OCI-LY7 (cell line): ENCODE data around the gene CCNI2. TPM values are rescaled to one million over a fixed set of nuclear protein-coding genes. Genes with fewer than 3 reads are reported as not detected.

Experiments
- BruUV-seq: library from RNA; stranded (reverse); fragments of 400-500 nt; replicated peaks from 2 replicates; lab custom pipeline; 2021; lab: Mats Ljungman, UMichigan
- CTCF ChIA-PET: fragments of 300-600 bp; sonication (Branson Sonifier 250); formaldehyde crosslinking; loops from one replicate; lab custom pipeline; 2022; ENCODE audit warnings: antibody characterized with exemption; ENCODE audit not compliant: unreplicated experiment; lab: Charles Lee
- POLR2A ChIA-PET: fragments of 300-600 bp; sonication (Branson Sonifier 250); formaldehyde crosslinking; loops from one replicate; lab custom pipeline; 2022; ENCODE audit warnings: antibody characterized with exemption; lab: Charles Lee
- DNase-seq: peaks from one replicate; pipeline ENCODE4 v3.0.0-alpha.2; 2015; ENCODE audit warnings: low spot score
- H2AFZ ChIP-seq: fragments of 200-600 bp; sonication (generic), shearing (Covaris generic); 2 replicates; pipeline ENCODE4 v1.6.1; 2014; ENCODE audit warnings: mild to moderate bottlenecking, antibody characterized with exemption, low read length, moderate library complexity
- H3K27ac ChIP-seq: fragments of 200-600 bp; sonication (generic); 2 replicates; pipeline ENCODE4 v1.5.1; 2014; ENCODE audit warnings: mixed run types, low read depth, mild to moderate bottlenecking, moderate library complexity, low read length, inconsistent platforms; ENCODE audit not compliant: poor library complexity, severe bottlenecking
- H3K36me3 ChIP-seq: fragments of 200-600 bp; sonication (generic); 2 replicates; pipeline ENCODE4 v1.6.1; 2014; ENCODE audit warnings: mild to moderate bottlenecking, antibody characterized with exemption, low read length, moderate library complexity, mixed read lengths; ENCODE audit not compliant: insufficient read depth
- H3K4me1 ChIP-seq: fragments of 200-600 bp; sonication (generic); 2 replicates; pipeline ENCODE4 v1.5.1; 2014; ENCODE audit warnings: mild to moderate bottlenecking, low read length; ENCODE audit not compliant: insufficient read depth, poor library complexity, severe bottlenecking
- H3K4me2 ChIP-seq: fragments of 200-600 bp; sonication (generic); 2 replicates; pipeline ENCODE4 v1.6.1; 2014; ENCODE audit warnings: mild to moderate bottlenecking, low read length
- H3K4me3 ChIP-seq: fragments of 200-600 bp; sonication (generic); 2 replicates; pipeline ENCODE4 v1.5.1; 2014; ENCODE audit warnings: mild to moderate bottlenecking, low read depth, low read length; ENCODE audit not compliant: poor library complexity, severe bottlenecking
- H3K79me2 ChIP-seq: fragments of 200-600 bp; sonication (generic); 2 replicates; pipeline ENCODE4 v1.6.1; 2016; ENCODE audit warnings: low read depth, mild to moderate bottlenecking, low read length, moderate library complexity, mixed read lengths; ENCODE audit not compliant: insufficient read depth
- H3K9me2 ChIP-seq: fragments of 200-600 bp; sonication (generic); 2 replicates; pipeline ENCODE4 v1.6.1; 2016; ENCODE audit warnings: mild to moderate bottlenecking, low read length, mixed read lengths; ENCODE audit not compliant: insufficient read depth
- H3K9me3 ChIP-seq: fragments of 200-600 bp; sonication (generic); 2 replicates; pipeline ENCODE4 v1.6.1; 2014; ENCODE audit warnings: mild to moderate bottlenecking, mixed run types, low read length, mixed read lengths
- H4K20me1 ChIP-seq: fragments of 200-600 bp; sonication (generic); 2 replicates; pipeline ENCODE4 v1.6.1; 2014; ENCODE audit warnings: mild to moderate bottlenecking, antibody characterized with exemption, low read length, moderate library complexity, mixed read lengths; ENCODE audit not compliant: insufficient read depth
- EZH2phosphoT487 ChIP-seq: fragments of 200-600 bp; sonication (generic); IDR thresholded peaks from 2 replicates; pipeline ENCODE4 v1.6.1; 2018; ENCODE audit warnings: low read depth, borderline replicate concordance, mild to moderate bottlenecking, mixed run types, antibody characterized with exemption, low read length, moderate library complexity, mixed read lengths
- intact Hi-C: fragments of 100-400 bp; cut with micrococcal nuclease; formaldehyde crosslinking; loops from one replicate; pipeline ENCODE4 v1.10.0; 2022; ENCODE audit not compliant: unreplicated experiment
- total RNA-seq, 2 experiments: library from RNA; depleted of rRNA in 1 of 2; stranded (reverse); fragments of >200 nt in 1 of 2; shearing (Covaris generic) in 1 of 2; gene quantifications; 2 replicates each; pipeline ENCODE4 v1.2.3, GENCODE V29; 2014 to 2022
- TF ChIP-seq, protein P1 (sequence below): fragments of 200-600 bp; sonication (generic); conservative IDR thresholded peaks from 2 replicates; pipeline ENCODE4 v1.5.1; 2014; ENCODE audit warnings: mild to moderate bottlenecking, antibody characterized with exemption, low read length, moderate library complexity, mixed read lengths

Gene CCNI2
- total RNA-seq, 2 experiments from 2014 or later: not detected

GRCh38 chr5:132775476-132775961 is 28.3 kb downstream of the CCNI2 start:
- no peaks in the 10 kb centered on the region for H3K36me3 ChIP-seq
- no peak overlapping the region for H3K4me2 ChIP-seq
- no peak overlapping the region for H3K4me3 ChIP-seq
- H3K27ac ChIP-seq: no peak overlapping the region
- H4K20me1 ChIP-seq: no peaks in the 10 kb centered on the region
- H3K4me1 ChIP-seq: peaks cover 7% of the 10 kb centered on the region
- ChIA-PET POLR2A (no interaction called here), CTCF (no interaction called here)
- no peak for DNase-seq
- TF ChIP-seq EZH2phosphoT487: no peak
- no peaks in the 10 kb centered on the region for H3K79me2 ChIP-seq
- no TSS peak for BruUV-seq
- H2AFZ ChIP-seq: no peak overlapping the region
- no peaks in the 10 kb centered on the region for H3K9me3 ChIP-seq
- H3K9me2 ChIP-seq: no peaks in the 10 kb centered on the region
- intact Hi-C loops: no loop called here

DNA sequence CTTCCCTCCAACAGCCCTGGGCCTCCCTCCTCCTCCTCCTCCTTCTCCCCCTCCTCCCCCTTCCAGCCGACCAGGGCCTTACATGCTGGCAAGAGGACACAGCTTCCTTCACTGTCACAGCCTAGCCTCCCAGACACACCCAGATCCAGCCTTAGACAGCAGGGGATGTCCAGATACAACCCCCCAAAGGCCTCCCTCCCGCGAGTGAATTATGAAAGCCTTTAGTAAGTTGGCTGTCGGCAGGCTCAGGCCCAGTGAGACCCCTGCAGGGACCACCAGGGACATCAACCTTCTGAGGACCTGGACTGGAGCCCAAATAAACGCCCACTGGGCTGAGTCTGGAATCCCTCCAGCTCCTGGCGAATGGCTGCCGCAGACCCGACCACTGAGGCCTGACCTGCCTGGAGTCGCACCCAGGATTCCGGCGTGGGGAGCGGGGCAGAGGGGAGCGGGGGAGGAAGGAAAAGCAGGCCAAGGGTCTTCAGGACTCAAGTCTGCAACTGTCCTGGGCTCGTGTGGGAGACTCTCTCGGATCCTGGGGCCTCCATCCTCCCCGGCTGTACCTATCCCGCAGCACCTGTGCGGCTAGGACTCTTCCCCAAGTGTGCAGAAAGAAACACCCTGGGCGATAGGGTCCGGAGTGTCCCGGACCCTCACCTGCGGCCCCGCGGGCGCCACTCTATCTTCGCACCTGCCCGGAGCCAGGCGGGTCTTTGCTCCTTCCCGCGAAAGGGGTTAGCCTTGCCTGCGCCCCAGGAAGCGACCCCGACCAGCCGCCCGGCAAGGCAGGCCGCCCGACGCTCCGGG is 29.1 kb downstream of the CCNI2 start:
- no peaks in the 10 kb centered on the region for H3K79me2 ChIP-seq
- no peak for DNase-seq
- no peak overlapping the region for H3K27ac ChIP-seq
- no peaks in the 10 kb centered on the region for H3K9me2 ChIP-seq
- 0 out of 2 replicates have a peak overlapping the region, but pooled peaks have one; percentile 38 for H2AFZ ChIP-seq
- H3K36me3 ChIP-seq: no peaks in the 10 kb centered on the region
- BruUV-seq: no TSS peak
- TF ChIP-seq EZH2phosphoT487: no peak
- TF ChIP-seq, protein P1, sequence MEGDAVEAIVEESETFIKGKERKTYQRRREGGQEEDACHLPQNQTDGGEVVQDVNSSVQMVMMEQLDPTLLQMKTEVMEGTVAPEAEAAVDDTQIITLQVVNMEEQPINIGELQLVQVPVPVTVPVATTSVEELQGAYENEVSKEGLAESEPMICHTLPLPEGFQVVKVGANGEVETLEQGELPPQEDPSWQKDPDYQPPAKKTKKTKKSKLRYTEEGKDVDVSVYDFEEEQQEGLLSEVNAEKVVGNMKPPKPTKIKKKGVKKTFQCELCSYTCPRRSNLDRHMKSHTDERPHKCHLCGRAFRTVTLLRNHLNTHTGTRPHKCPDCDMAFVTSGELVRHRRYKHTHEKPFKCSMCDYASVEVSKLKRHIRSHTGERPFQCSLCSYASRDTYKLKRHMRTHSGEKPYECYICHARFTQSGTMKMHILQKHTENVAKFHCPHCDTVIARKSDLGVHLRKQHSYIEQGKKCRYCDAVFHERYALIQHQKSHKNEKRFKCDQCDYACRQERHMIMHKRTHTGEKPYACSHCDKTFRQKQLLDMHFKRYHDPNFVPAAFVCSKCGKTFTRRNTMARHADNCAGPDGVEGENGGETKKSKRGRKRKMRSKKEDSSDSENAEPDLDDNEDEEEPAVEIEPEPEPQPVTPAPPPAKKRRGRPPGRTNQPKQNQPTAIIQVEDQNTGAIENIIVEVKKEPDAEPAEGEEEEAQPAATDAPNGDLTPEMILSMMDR: no peak
- intact Hi-C loops: loop anchor here (1.0 kb wide), 1 partner anchor 19 kb away; no protein-coding TSS in a partner anchor
- H3K9me3 ChIP-seq: no peaks in the 10 kb centered on the region
- peak overlapping the region; percentile 68 for H3K4me2 ChIP-seq
- CTCF ChIA-PET: no interaction called here
- peak overlapping the region; percentile 70 for H3K4me3 ChIP-seq
- POLR2A ChIA-PET: no interaction called here
- H3K4me1 ChIP-seq: peaks cover 7% of the 10 kb centered on the region
- no peaks in the 10 kb centered on the region for H4K20me1 ChIP-seq

- H3K36me3 ChIP-seq: no peaks in the 10 kb centered on the region
- H3K9me3 ChIP-seq: no peaks in the 10 kb centered on the region
- no peaks in the 10 kb centered on the region for H3K9me2 ChIP-seq
- DNase-seq: no peak
- peak overlapping the region; percentile 70 for H3K4me3 ChIP-seq
- peak overlapping the region; percentile 68 for H3K4me2 ChIP-seq
- intact Hi-C loops: loop anchor here (1.0 kb wide), 1 partner anchor 18 kb away; no protein-coding TSS in a partner anchor
- no TSS peak for BruUV-seq
- 0 out of 2 replicates have a peak overlapping the region, but pooled peaks have one; percentile 38 for H2AFZ ChIP-seq
- no peak overlapping the region for H3K27ac ChIP-seq
- TF ChIP-seq EZH2phosphoT487: no peak
- TF ChIP-seq, protein P1: no peak
- no peaks in the 10 kb centered on the region for H4K20me1 ChIP-seq
- peaks cover 7% of the 10 kb centered on the region for H3K4me1 ChIP-seq
- CTCF ChIA-PET: no interaction called here
- POLR2A ChIA-PET: no interaction called here
- H3K79me2 ChIP-seq: no peaks in the 10 kb centered on the region
These were observed 29.6 kb downstream of the CCNI2 start for GRCh38 chr5:132776938-132777208.
